HK-2 (cell line): Measurements from ENCODE around the gene TAF6L.
"Not testable (repeated sequence)": the region's sequence is repeated elsewhere in the genome, so short reads cannot be mapped to it uniquely, and the experiment has no call there.

ENCODE experiments used
- DNase-seq: peaks from one replicate; pipeline ENCODE4 v3.0.0-alpha.2; 2018; ENCODE audit not compliant: unreplicated experiment

Gene TAF6L

GRCh38 chr11:62771144-62772021 is at the start of gene TAF6L:
TAF6L (plus strand) TSS chr11:62771396; CDS start chr11:62775784, 4,388 bp downstream.
- peak; percentile 93 for DNase-seq

GRCh38 chr11:62721994-62722393 is 49.2 kb upstream of the TAF6L start:
- DNase-seq = no peak

- no peak for DNase-seq
Measured at GRCh38 chr11:62724171-62724570, 47.0 kb upstream of the TAF6L start.

- no peak for DNase-seq
Measured at GRCh38 chr11:62725646-62726045, 45.5 kb upstream of the TAF6L start.

- DNase-seq = no peak
Measured at GRCh38 chr11:62726156-62726914, 44.9 kb upstream of the TAF6L start.

GRCh38 chr11:62726915-62727164 is 44.4 kb upstream of the TAF6L start:
- no peak for DNase-seq

GRCh38 chr11:62727165-62727871 is 43.9 kb upstream of the TAF6L start, which contains the start of gene HNRNPUL2:
HNRNPUL2 (minus strand) TSS chr11:62727457; CDS start chr11:62727156, 301 bp downstream.
- DNase-seq = peak; percentile 95

GRCh38 chr11:62727872-62728170 is 43.4 kb upstream of the TAF6L start:
- DNase-seq = peak; percentile 76

- DNase-seq = peak; percentile 73
Measured at GRCh38 chr11:62728171-62728988, 42.8 kb upstream of the TAF6L start, which contains the start of gene TTC9C. TTC9C (plus strand) TSS chr11:62728486; CDS start chr11:62728849, 363 bp downstream.

- DNase-seq = not testable (repeated sequence)
Measured at GRCh38 chr11:62730076-62730475, 41.1 kb upstream of the TAF6L start.

GRCh38 chr11:62732830-62733229 is 38.4 kb upstream of the TAF6L start:
- no peak for DNase-seq

GRCh38 chr11:62737196-62737595 is 34.0 kb upstream of the TAF6L start:
- no peak for DNase-seq

GRCh38 chr11:62747475-62748160 is 23.6 kb upstream of the TAF6L start:
- no peak for DNase-seq

- DNase-seq = not testable (repeated sequence)
Measured at GRCh38 chr11:62749931-62750330, 21.3 kb upstream of the TAF6L start.

- no peak for DNase-seq
Measured at GRCh38 chr11:62752177-62752785, 18.9 kb upstream of the TAF6L start.

GRCh38 chr11:62752994-62753735 is 18.0 kb upstream of the TAF6L start:
- DNase-seq = no peak

- DNase-seq = peak; percentile 93
Measured at GRCh38 chr11:62753736-62754603, 17.2 kb upstream of the TAF6L start, which contains the start of gene ZBTB3. ZBTB3 (minus strand) TSS chr11:62754160; CDS start chr11:62753664, 496 bp downstream.

- DNase-seq = no peak
Measured at GRCh38 chr11:62755086-62755615, 16.0 kb upstream of the TAF6L start.
